ENCODE results near the gene TRAF7.
"Not testable (repeated sequence)": the region's sequence is repeated elsewhere in the genome, so short reads cannot be mapped to it uniquely, and the experiment has no call there.

The TRAF7 gene

DNA sequence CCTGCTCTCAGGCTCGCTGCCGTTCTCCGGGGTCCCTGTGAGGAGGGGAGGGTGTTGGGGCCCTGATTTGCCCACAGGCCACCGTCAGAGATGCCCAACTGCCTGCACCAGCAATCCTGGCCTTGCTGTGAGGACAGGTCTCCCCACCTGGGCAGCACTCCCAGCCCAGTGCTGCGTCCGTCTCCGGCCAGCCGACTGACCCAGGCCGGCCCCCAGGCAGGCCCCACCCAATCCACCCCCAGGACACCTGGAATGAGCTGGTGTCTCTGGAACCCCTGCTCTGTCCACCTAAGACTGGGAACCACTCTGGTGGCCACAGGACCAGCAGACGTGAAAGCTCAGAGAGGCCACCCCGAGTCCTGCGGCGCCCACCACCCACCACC, 40.0 kb upstream of the TRAF7 start:
- TF ChIP-seq, protein P1, sequence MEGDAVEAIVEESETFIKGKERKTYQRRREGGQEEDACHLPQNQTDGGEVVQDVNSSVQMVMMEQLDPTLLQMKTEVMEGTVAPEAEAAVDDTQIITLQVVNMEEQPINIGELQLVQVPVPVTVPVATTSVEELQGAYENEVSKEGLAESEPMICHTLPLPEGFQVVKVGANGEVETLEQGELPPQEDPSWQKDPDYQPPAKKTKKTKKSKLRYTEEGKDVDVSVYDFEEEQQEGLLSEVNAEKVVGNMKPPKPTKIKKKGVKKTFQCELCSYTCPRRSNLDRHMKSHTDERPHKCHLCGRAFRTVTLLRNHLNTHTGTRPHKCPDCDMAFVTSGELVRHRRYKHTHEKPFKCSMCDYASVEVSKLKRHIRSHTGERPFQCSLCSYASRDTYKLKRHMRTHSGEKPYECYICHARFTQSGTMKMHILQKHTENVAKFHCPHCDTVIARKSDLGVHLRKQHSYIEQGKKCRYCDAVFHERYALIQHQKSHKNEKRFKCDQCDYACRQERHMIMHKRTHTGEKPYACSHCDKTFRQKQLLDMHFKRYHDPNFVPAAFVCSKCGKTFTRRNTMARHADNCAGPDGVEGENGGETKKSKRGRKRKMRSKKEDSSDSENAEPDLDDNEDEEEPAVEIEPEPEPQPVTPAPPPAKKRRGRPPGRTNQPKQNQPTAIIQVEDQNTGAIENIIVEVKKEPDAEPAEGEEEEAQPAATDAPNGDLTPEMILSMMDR (IDR thresholded peaks at IDR 0.05; ENCODE audit: extremely low read depth, missing control alignments) = no peak
- no peak for DNase-seq (ENCODE audit: low spot score)

DNA sequence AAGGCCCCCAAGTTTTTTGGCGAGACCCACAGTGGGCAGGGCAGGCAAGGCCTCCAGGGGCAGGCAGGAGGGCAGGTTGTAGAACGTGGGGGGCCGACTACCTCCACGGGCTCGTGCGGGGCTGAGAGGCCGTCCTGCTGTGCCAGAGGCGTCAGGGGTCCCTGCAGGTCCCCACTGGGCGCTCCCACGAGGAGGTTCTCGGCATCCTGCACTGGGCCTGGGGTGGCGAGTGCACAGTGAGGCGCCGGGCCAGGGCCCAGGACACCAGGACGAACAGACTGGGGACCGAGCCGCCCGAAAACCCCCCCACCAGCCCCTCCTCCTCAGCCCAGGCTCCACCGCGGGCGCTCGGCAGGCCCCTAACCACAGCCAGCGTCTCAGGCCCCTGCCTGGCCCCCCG, 39.2 kb upstream of the TRAF7 start:
- DNase-seq (ENCODE audit: low spot score) = not testable (repeated sequence)

DNA sequence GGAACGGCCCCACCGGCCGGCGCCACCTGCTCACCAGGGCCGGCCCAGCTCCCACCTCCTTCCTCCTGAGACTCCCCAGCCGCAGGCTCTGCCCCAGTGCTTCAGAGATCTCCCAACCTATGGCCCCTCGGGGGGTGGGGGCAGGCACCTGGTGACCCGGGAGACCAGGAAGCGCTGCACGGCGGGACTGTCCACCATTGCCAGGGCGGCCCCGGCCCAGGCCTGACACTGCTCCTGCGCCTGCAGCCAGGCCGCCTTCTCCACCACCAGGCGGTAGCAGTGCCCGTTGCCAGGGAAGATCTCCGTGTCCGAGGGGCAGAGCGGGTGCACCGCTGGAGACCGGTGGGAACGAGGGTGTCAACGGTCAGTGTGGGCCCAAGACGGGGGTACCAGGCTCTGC, 38.2 kb upstream of the TRAF7 start:
- not testable (repeated sequence) for DNase-seq (ENCODE audit: low spot score)

DNA sequence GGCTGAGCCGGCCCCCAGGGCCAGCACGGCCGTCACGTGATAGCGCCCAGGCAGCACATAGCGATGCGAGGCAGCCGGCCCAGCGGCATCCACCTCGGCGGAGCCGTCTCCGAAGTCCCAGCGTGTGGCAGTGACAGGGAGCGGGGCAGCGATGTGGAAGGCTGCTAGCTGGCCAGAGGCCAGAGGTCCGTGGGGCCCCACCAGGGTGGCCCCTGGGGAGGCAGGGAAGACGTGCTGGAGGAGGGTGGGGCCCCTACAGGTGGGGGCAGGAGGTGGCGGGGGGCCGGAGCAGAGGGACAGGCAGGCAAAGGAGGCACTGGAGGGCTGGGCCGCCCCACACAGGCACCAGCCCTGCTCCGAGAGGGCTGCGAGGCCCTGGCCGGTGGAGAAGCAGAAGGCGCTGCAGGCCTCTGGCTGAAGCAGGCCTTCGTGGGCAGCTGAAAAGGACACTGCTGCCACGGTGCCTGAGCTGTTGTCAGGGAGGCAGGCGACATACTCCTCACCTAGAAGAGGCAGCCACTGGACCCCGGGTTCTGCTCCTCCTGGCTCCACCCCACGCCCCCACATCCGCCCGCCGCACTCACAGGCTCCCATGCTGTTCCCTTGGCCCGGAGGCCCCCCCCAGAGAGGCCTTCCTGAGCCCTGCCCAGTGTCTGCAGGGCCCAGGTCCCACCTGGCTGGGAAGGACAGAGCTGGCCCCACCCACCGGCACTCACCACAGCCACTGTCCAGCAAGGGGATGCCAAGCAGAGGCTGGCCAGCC, 37.4 kb upstream of the TRAF7 start:
- DNase-seq (ENCODE audit: low spot score) = not testable (repeated sequence)

DNA sequence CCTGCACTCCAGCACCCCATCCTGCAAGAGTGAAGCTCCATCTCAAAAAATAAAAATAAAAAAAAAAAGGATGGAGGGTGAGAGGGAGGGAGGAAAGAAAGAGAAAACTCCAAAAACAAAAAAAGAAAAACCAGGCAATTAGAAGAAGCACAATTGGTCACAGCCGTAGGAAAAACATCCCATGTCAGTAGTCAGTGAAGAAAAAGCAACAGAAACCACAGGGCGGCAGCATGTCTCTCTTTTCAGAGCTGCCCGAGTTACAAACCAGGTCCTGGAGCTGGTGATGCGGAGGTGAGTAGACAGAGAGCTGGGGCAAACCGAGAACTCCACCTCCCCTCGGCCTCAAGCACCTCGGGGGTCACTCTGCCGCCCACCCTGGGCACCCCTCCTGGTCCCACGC, 34.3 kb upstream of the TRAF7 start:
- not testable (repeated sequence) for DNase-seq (ENCODE audit: low spot score)

DNA sequence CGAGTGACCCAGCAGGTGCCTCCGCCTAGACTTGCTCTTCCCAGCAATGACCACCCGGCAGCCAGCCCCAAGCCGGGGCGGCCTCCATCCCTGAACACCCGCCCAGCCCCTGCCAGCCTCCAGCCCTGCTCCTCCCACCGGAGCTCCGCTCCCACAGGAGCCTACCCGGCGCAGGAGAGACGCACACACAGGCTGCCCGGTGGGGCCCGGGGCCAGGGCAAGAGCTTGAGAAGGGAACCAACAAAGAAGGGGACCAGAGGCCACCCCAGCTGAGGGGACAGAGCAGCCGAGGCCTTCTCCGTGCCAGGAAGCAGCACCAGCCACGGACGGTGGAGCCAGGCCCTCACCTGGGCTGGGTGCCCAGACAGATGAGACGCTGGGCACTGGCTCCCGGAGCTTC, 33.7 kb upstream of the TRAF7 start:
- DNase-seq (ENCODE audit: low spot score) = no peak
- TF ChIP-seq, protein P1 (IDR thresholded peaks at IDR 0.05; ENCODE audit: extremely low read depth, missing control alignments) = no peak

DNA sequence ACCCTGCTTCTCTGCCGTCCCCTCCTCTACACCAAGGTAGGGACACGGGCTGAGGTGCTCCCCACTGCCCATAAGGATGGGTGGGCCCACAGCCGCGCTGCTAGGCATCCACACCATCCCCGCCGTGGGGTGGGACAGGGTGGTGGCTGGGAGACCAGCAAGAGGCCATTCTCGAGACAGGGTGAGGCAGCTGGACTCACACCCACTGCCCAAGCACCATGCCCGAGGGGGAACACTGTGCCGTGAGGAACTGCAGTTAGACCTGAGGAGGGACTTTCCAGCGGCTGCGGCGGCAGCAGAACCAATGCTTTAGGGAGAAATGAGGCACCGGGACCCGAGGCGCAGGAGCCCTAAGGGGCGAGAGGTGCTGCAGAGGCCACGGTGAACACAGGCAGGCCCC, 33.2 kb upstream of the TRAF7 start:
- TF ChIP-seq, protein P1 (IDR thresholded peaks at IDR 0.05; ENCODE audit: extremely low read depth, missing control alignments) = no peak
- no peak for DNase-seq (ENCODE audit: low spot score)

DNA sequence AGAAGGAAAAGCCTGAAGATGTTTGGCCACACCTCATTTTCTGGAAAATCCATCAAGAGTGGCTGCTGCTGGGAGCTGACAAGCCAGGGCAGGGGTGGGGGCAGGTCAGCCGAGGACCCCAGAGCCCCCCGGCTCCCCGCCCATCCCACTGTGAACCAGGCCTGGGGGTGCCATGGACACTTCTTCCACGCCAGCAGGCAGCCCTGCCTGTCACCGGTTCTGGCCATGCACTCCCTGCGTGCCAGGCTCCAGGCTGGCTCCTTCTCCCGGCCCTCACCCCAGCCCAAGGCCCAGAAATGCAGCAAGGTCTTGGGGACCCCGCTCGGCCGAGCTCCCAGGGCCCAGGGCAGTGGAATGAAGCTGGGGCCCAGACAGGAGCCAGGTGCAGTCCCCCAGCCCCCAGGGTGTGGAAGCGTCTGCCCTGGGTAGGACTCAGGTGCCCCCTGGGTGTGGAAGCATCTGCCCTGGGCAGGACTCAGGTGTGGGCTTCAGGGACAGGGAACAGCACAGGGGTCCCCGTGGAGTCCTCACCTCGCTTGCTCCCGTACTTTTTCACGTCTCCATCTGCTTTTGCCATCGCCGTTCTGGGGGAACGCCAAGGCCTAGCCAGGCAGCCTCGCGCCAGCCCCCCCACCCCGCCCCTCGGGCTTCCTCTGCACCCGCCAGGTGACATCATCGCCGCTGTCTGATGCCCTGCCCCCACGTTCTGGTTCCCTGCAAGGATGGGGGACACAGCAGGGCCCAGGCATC, 32.5 kb upstream of the TRAF7 start:
- DNase-seq (ENCODE audit: low spot score) = not testable (repeated sequence)

DNA sequence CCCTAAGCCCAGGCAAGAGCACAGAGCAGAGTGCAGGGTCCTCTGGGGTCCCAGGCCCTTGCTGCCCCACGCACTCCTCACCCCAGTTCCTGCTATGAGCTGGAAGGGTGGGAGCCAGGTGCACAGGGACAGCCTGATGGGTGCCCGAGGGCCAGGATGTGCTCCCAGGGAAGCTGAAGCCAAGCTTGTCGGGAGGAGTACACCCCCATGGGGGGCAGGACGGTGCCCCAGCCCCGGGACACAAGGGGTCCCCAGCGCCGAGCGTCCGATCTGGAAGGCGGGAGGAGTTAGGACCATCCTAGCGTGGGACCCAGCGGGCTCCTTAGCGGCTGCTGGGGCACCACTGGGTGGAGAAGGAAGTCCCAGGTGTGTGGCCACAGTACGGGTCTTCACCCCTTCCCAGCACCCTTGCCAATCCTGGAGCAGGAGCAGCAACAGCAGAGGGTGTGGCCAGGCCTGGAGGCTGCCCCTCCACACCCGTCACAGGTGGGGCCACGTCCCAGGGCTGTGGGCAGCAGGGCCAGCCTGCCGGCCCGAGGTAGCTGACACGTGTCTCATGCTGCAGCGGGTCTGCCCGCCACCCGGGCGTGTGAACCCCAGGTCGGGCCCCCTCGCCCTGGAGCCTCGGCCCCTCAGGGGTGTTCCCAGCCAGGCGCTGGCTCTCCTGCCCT, 31.7 kb upstream of the TRAF7 start:
- DNase-seq (ENCODE audit: low spot score) = not testable (repeated sequence)

DNA sequence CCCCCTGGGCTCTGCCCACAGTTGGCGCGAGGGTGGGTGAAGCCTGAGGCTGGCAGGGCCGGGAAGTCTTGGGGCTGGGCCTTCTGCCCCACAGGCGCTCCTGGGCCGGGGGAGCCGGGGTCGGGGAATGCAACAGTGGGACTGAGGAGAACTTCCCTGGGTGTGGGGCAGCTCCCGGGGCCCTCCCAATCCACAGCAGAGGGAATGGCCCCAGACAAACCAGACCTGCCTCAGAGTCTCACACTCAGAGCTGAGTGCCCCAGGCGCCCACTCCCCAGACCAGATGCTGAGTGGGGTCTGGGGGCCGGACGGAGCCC, 31.2 kb upstream of the TRAF7 start:
- not testable (repeated sequence) for DNase-seq (ENCODE audit: low spot score)

DNA sequence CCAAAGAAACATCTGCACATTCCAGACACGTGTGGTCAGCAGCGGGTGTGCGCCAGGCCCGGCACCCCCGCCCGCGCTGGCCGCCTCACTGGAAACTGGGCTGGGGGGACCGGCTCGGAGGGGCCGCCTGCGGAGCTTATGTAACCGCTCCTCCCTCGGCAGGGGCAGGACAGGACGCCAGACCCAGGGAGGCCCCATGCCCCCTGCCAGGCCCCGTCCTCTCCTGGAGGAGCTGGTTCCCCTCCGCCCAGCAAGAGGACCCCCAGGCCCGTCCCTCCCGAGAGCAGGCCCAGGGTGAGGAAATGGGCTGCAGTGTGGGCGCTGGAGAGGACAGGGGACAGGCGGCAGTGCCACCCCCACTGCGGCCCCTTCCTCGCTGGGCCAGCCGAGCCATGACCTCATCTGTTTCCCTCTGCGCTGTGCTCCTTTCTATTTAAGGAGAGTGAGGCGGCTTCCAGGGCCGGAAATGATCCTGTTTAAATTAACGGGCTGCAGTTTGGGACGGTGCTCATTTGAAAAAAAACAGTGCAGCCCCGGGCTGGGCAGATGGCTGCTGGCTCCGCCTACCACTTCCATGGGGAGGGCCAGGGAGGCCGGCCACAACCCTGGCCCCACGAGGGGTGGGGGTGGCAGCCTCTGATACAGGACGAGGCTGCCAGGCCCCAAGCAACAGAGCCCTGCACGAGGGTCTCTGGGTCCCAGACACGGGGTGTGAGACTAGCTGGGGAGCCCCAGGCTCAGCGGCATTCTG, 30.7 kb upstream of the TRAF7 start:
- not testable (repeated sequence) for DNase-seq (ENCODE audit: low spot score)

DNA sequence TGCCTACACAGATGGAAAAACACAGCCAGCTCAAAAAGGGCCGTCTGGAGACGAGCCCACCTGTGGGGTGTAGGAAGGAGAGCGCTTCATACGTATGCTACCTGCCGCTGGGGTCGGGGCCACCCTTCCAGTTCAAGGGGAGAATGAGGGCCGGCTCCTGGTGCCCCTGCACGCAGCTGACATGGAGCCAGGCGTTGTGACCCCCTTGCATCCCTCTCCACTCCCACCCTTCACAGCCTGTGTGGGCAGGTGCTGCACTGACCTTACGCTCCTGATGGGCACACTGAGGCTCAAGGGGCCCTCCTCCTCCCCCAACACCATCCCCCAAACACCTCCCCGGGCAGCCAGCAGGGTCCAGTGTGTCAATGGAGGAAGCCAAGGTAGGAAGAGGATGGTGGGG, 30.0 kb upstream of the TRAF7 start:
- DNase-seq (ENCODE audit: low spot score) = not testable (repeated sequence)

DNA sequence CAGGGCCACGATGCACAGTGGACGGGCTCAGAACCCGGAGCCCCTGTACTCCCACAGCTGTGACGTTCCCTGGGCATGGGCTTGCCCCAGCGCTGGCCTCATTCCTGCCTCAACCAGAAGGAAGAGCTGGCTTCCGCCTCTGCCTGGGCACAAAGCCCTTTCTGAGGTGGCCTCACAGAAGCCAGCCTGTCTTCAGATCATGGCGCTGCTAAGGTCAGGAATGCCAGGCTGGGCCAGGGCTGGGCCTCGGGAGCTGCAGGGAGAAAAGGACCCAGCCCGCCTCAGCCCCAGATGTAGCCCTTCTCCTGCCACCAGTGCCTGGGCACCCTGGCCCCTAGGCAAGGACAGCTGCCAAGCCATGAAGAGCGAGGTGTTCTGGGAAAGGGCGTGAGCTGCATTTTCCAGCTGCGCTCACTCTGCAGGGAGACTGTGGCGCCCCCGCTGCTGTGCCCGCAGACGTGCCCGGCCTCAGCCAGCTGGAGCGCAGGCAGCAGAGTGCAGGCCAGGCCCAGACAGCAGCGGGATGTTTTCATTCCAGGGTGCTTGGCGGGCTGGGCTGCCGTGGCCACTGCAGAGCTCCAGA, 29.3 kb upstream of the TRAF7 start:
- not testable (repeated sequence) for DNase-seq (ENCODE audit: low spot score)

DNA sequence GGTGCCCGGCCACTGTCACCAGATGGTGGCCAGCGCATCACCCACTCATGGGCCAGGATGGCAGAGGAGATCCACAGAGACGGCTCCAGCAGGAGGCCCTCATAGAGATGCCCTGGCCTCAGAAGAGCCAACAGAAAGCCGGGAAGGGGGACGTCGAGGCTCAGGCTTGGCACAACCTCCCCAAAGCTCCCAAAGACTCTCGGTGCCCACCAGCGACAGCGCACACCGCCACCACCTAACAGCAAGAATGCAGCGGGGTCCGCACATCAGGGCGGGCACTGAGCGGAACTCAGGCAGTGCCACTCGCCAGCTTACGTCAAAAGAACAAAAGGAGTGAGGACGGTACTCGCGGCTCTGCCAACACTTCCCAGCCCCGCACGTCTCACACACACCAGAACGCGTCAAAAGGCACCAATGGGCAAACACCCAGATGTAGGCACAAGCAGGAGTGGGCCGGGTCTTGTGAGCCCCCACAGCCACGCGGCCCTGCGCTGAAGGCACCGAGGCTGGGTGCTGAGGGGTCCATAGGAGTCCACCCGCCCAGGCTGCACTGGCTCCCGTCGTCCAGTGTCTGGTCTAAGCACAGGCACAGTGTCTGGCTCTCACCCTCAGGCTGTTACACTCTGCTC, 28.5 kb upstream of the TRAF7 start:
- not testable (repeated sequence) for DNase-seq (ENCODE audit: low spot score)

DNA sequence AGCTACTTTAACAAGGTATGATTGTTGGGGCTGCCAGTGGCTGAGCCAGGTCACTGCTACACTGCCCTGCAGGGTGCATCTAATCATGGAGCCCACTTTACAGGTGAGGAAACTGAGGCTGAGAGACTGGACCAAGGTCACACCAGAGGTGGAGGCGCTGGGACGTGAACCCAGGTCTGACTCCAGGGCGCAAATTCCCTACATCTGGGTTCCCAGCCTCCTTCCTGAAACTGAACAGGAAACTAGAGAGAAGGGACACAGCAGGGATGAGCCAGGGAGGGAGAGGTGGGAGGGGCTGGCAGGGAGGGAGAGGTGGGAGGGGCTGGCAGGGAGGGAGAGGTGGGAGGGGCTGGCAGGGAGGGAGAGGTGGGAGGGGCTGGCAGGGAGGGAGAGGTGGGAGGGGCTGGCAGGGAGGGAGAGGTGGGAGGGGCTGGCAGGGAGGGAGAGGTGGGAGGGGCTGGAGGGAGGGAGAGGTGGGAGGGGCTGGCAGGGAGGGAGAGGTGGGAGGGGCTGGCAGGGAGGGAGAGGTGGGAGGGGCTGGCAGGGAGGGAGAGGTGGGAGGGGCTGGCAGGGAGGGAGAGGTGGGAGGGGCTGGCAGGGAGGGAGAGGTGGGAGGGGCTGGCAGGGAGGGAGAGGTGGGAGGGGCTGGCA, 27.8 kb upstream of the TRAF7 start:
- not testable (repeated sequence) for DNase-seq (ENCODE audit: low spot score)

DNA sequence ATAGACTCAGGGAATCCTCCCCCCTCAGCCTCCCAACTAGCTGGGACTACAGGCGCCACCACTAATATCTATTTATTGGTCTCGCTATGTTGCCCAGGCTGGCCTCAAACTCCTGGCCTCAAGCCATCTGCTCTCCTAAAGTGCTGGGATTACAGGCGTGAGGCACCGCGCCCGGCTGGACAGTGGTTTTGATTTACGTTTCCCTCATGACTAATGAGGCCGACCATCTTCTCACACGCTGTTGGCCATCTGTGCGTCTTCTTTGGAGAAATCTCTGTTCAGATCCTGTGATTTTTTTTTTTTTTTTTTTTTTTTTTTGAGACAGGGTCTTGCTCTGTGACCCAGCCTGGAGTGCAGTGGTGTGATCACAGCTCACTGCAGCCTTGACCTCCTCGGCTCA, 26.3 kb upstream of the TRAF7 start:
- DNase-seq (ENCODE audit: low spot score) = not testable (repeated sequence)

All from GM20000 (cell line).